Panc1 (cell line): ENCODE measurements around the gene TPT1. TPM values are rescaled to one million over a fixed set of nuclear protein-coding genes. Genes with fewer than 3 reads are reported as not detected.

Experiments
- ATAC-seq: fragments of 200-7000 bp; cut with Tn5 transposase; 2 replicates; pipeline ENCODE4 v1.9.1; 2020; ENCODE audit warnings: mild to moderate bottlenecking, moderate library complexity
- BruUV-seq: library from RNA; stranded (reverse); fragments of 400-500 nt; replicated peaks from 2 replicates; lab custom pipeline; 2021; lab: Mats Ljungman, UMichigan
- CTCF ChIA-PET: fragments of 300-600 bp; sonication (Branson Sonifier 250); formaldehyde crosslinking; loops from one replicate; lab custom pipeline; 2022; ENCODE audit warnings: antibody characterized with exemption; lab: Charles Lee
- POLR2A ChIA-PET: fragments of 300-600 bp; sonication (Branson Sonifier 250); formaldehyde crosslinking; loops from one replicate; lab custom pipeline; 2022; ENCODE audit warnings: antibody characterized with exemption; lab: Charles Lee
- DNase-seq: peaks from one replicate; pipeline ENCODE4 v3.0.0-alpha.2; 2010; ENCODE audit warnings: low read depth, low spot score
- H3K27ac ChIP-seq: 2 replicates; pipeline ENCODE4 v1.5.1; 2011; ENCODE audit warnings: mild to moderate bottlenecking, low read length, inconsistent platforms
- H3K27me3 ChIP-seq: fragments of 200-500 bp; sonication (Bioruptor generic); 2 replicates; pipeline ENCODE4 v1.6.0; 2014; ENCODE audit warnings: low read length, inconsistent platforms; ENCODE audit not compliant: control insufficient read depth, insufficient read depth
- H3K36me3 ChIP-seq: fragments of 200-500 bp; sonication (Bioruptor generic); 2 replicates; pipeline ENCODE4 v1.5.1; 2014; ENCODE audit warnings: inconsistent platforms, mild to moderate bottlenecking, low read length, moderate library complexity; ENCODE audit not compliant: control insufficient read depth, insufficient read depth
- H3K4me1 ChIP-seq: 2 replicates; pipeline ENCODE4 v1.5.1; 2011; ENCODE audit warnings: inconsistent platforms, mild to moderate bottlenecking, low read length, moderate library complexity; ENCODE audit not compliant: control insufficient read depth, insufficient read depth
- H3K4me3 ChIP-seq, 2 experiments: 2 replicates each; pipeline ENCODE4 v1.5.1; 2011 to 2012; ENCODE audit warnings: low read depth in 2 of 2, low read length in 2 of 2, mild to moderate bottlenecking in 2 of 2, inconsistent platforms in 1 of 2, moderate library complexity in 1 of 2
- H3K9me3 ChIP-seq: fragments of 200-500 bp; sonication (Bioruptor generic); 2 replicates; pipeline ENCODE4 v1.5.1; 2014; ENCODE audit warnings: low read depth, mild to moderate bottlenecking, inconsistent platforms, low read length, moderate library complexity; ENCODE audit not compliant: control insufficient read depth, insufficient read depth
- CTCF ChIP-seq: fragments of 450-650 bp; IDR thresholded peaks from 2 replicates; pipeline ENCODE4 v1.5.1; 2017; ENCODE audit warnings: mild to moderate bottlenecking
- POLR2AphosphoS5 ChIP-seq: IDR thresholded peaks from 2 replicates; pipeline ENCODE4 v1.6.1; 2012; ENCODE audit warnings: mild to moderate bottlenecking, low read depth, low read length, moderate library complexity
- REST ChIP-seq, 2 experiments: IDR thresholded peaks; 2 replicates each; pipeline ENCODE4 v1.6.1; 2011 to 2012; ENCODE audit warnings: low read depth in 2 of 2, control low read depth in 1 of 2, low read length in 1 of 2, mild to moderate bottlenecking in 1 of 2, moderate library complexity in 1 of 2; ENCODE audit not compliant: insufficient read depth in 1 of 2
- SIN3A ChIP-seq: IDR thresholded peaks from 2 replicates; pipeline ENCODE4 v1.6.1; 2012; ENCODE audit warnings: low read depth, mild to moderate bottlenecking, low read length, moderate library complexity, borderline replicate concordance; ENCODE audit not compliant: insufficient read depth
- TCF7L2 ChIP-seq: IDR thresholded peaks from 2 replicates; pipeline ENCODE4 v1.6.1; 2011; ENCODE audit warnings: mild to moderate bottlenecking, low read depth, low read length, inconsistent platforms
- in situ Hi-C: cut with HindIII; loops from 2 replicates; pipeline ENCODE4 v1.10.0; 2016; ENCODE audit warnings: low sequenced_read_pairs, low pct_unique_long_range_greater_than_20kb
- intact Hi-C: fragments of 100-400 bp; cut with micrococcal nuclease; formaldehyde crosslinking; loops from one replicate; pipeline ENCODE4 v1.10.0; 2022; ENCODE audit not compliant: unreplicated experiment
- total RNA-seq: library from RNA; stranded (reverse); gene quantifications from one replicate; pipeline ENCODE4 v1.2.1, GENCODE V29; 2021; ENCODE audit not compliant: unreplicated experiment

The TPT1 gene
- total RNA-seq, 1 experiment from 2014 or later: 939 TPM

GRCh38 chr13:45320876-45321629 is 19.9 kb downstream of the TPT1 start:
- ChIA-PET POLR2A (interaction anchor here (0.6 kb wide), 2 partner anchors 22 to 159 kb away, joined by 3 to 5 read pairs; no protein-coding TSS in a partner anchor), CTCF (no interaction called here)
- Histone ChIP-seq H3K27ac (no peak overlapping the region), H3K36me3 (no peaks in the 10 kb centered on the region), H3K4me1 (no peaks in the 10 kb centered on the region), H3K4me3 (no peak overlapping the region), H3K9me3 (no peaks in the 10 kb centered on the region), H3K27me3 (no peaks in the 10 kb centered on the region)
- intact Hi-C loops: no loop called here
- ATAC-seq (no peak), DNase-seq (no peak)
- BruUV-seq: no TSS peak
- no peak for TF ChIP-seq REST (IDR thresholded peaks at IDR 0.05; ENCODE audit: insufficient read depth in 1 of 2, low read depth in 2 of 2, low read length in 1 of 2)
- TF ChIP-seq CTCF: no peak
- TF ChIP-seq TCF7L2: no peak
- TF ChIP-seq SIN3A: no peak
- TF ChIP-seq POLR2AphosphoS5: no peak
- in situ Hi-C loops: no loop called here

- DNase-seq (no peak), ATAC-seq (no peak)
- no peak overlapping the region for H3K27ac ChIP-seq
- H3K9me3 ChIP-seq: no peaks in the 10 kb centered on the region
- H3K4me1 ChIP-seq: no peaks in the 10 kb centered on the region
- no peak overlapping the region for H3K4me3 ChIP-seq
- intact Hi-C loops (no loop called here), in situ Hi-C loops (no loop called here)
- no peak for TF ChIP-seq CTCF
- TF ChIP-seq POLR2AphosphoS5: no peak
- TF ChIP-seq SIN3A: no peak
- no peak for TF ChIP-seq REST (IDR thresholded peaks at IDR 0.05; ENCODE audit: insufficient read depth in 1 of 2, low read depth in 2 of 2, low read length in 1 of 2)
- no peak for TF ChIP-seq TCF7L2
- ChIA-PET CTCF (no interaction called here), POLR2A (no interaction called here)
- BruUV-seq: no TSS peak
- no peaks in the 10 kb centered on the region for H3K36me3 ChIP-seq
- H3K27me3 ChIP-seq: no peaks in the 10 kb centered on the region
Measured at GRCh38 chr13:45316996-45317395, 24.0 kb downstream of the TPT1 start.
